ENCODE measurements around the gene CAMK1. TPM values are rescaled to one million over a fixed set of nuclear protein-coding genes. Genes with fewer than 3 reads are reported as not detected.

CAMK1 gene
- total RNA-seq, 1 donor from 2014 or later = 82.9 TPM

GRCh38 chr3:9786209-9786739 is 16.5 kb upstream of the CAMK1 start:
- Histone ChIP-seq H3K27ac (no peak overlapping the region), H3K4me3 (no peak overlapping the region), H3K36me3 (peaks cover 49 to 77% of the 10 kb centered on the region in 2 donors), H3K4me1 (peaks cover 0 to 6% of the 10 kb centered on the region in 2 donors), H3K27me3 (no peaks in the 10 kb centered on the region), H3K9me3 (no peaks in the 10 kb centered on the region)
- TF ChIP-seq CTCF (IDR thresholded peaks at IDR 0.05) = no peak
- intact Hi-C loops (cut with DNase I) = no loop called here
- no peak for DNase-seq (ENCODE audit: low spot score in 2 of 2)

GRCh38 chr3:9785602-9786001 is 15.9 kb upstream of the CAMK1 start:
- H3K27me3 ChIP-seq = no peaks in the 10 kb centered on the region
- no peaks in the 10 kb centered on the region for H3K9me3 ChIP-seq
- no peaks in the 10 kb centered on the region for H3K4me1 ChIP-seq
- DNase-seq (ENCODE audit: low spot score in 2 of 2) = no peak
- no peak overlapping the region for H3K4me3 ChIP-seq
- no peak for TF ChIP-seq CTCF (IDR thresholded peaks at IDR 0.05)
- H3K36me3 ChIP-seq = peaks cover 52 to 82% of the 10 kb centered on the region in 2 donors
- intact Hi-C loops (cut with DNase I) = no loop called here
- H3K27ac ChIP-seq = no peak overlapping the region

- Histone ChIP-seq H3K36me3 (peaks cover 58 to 85% of the 10 kb centered on the region in 2 donors), H3K9me3 (no peaks in the 10 kb centered on the region), H3K4me1 (no peaks in the 10 kb centered on the region), H3K27ac (no peak overlapping the region), H3K4me3 (no peak overlapping the region), H3K27me3 (no peaks in the 10 kb centered on the region)
- no peak for DNase-seq (ENCODE audit: low spot score in 2 of 2)
- no peak for TF ChIP-seq CTCF (IDR thresholded peaks at IDR 0.05)
- intact Hi-C loops (cut with DNase I) = no loop called here
These were observed 15.2 kb upstream of the CAMK1 start for GRCh38 chr3:9784965-9785364.

- no peak overlapping the region for H3K27ac ChIP-seq
- intact Hi-C loops (cut with DNase I) = no loop called here
These were observed 14.2 kb upstream of the CAMK1 start for GRCh38 chr3:9783954-9784353.

GRCh38 chr3:9782770-9783169 is 13.0 kb upstream of the CAMK1 start:
- H3K4me1 ChIP-seq = no peaks in the 10 kb centered on the region
- no peaks in the 10 kb centered on the region for H3K27me3 ChIP-seq
- no peak for TF ChIP-seq CTCF (IDR thresholded peaks at IDR 0.05)
- no peaks in the 10 kb centered on the region for H3K9me3 ChIP-seq
- H3K27ac ChIP-seq = no peak overlapping the region
- intact Hi-C loops (cut with DNase I) = no loop called here
- DNase-seq (ENCODE audit: low spot score in 2 of 2) = no peak
- H3K36me3 ChIP-seq = peaks cover 49 to 75% of the 10 kb centered on the region in 2 donors
- no peak overlapping the region for H3K4me3 ChIP-seq

More at GRCh38 chr3:9783954-9784353, 14.2 kb upstream of the CAMK1 start:
- H3K27me3 ChIP-seq = no peaks in the 10 kb centered on the region
- H3K9me3 ChIP-seq = no peaks in the 10 kb centered on the region
- no peak for TF ChIP-seq CTCF (IDR thresholded peaks at IDR 0.05)
- no peak for DNase-seq (ENCODE audit: low spot score in 2 of 2)
- H3K4me1 ChIP-seq = no peaks in the 10 kb centered on the region
- no peak overlapping the region for H3K4me3 ChIP-seq
- peaks cover 52 to 80% of the 10 kb centered on the region in 2 donors for H3K36me3 ChIP-seq
